ENCODE data around the gene MT3.

Gene MT3

GRCh38 chr16:56589141-56590039 lies at the start of gene MT3:
Gene MT3 (plus strand): TSS chr16:56589528. CDS start chr16:56589591, 63 bp downstream.
- DNase-seq: peak; percentile 19

GRCh38 chr16:56539656-56540055 lies 49.7 kb upstream of the MT3 start:
- no peak for DNase-seq

- no peak for DNase-seq
Measured at GRCh38 chr16:56542039-56542438, 47.3 kb upstream of the MT3 start.

GRCh38 chr16:56547120-56547948 lies 42.0 kb upstream of the MT3 start:
- DNase-seq: no peak

GRCh38 chr16:56547949-56548567 lies 41.3 kb upstream of the MT3 start:
- no peak for DNase-seq

- DNase-seq: no peak
Measured at GRCh38 chr16:56549161-56549560, 40.2 kb upstream of the MT3 start.

GRCh38 chr16:56549744-56550385 lies 39.5 kb upstream of the MT3 start:
- peak; percentile 28 for DNase-seq

- no peak for DNase-seq
Measured at GRCh38 chr16:56551796-56552738, 37.3 kb upstream of the MT3 start.

- DNase-seq: no peak
Measured at GRCh38 chr16:56554441-56554840, 34.9 kb upstream of the MT3 start.

- DNase-seq: no peak
Measured at GRCh38 chr16:56558024-56558747, 31.1 kb upstream of the MT3 start.

GRCh38 chr16:56559109-56559508 lies 30.2 kb upstream of the MT3 start:
- no peak for DNase-seq

GRCh38 chr16:56560447-56560846 lies 28.9 kb upstream of the MT3 start:
- DNase-seq: no peak

GRCh38 chr16:56561126-56561525 lies 28.2 kb upstream of the MT3 start:
- DNase-seq: no peak

- no peak for DNase-seq
Measured at GRCh38 chr16:56564793-56565477, 24.4 kb upstream of the MT3 start, which contains the start of gene MT4. Gene MT4 (plus strand): TSS chr16:56565073. CDS start chr16:56565129, 56 bp downstream.

GRCh38 chr16:56569971-56570370 lies 19.4 kb upstream of the MT3 start:
- DNase-seq: no peak

GRCh38 chr16:56571525-56571924 lies 17.8 kb upstream of the MT3 start:
- DNase-seq: no peak

GRCh38 chr16:56574625-56575024 lies 14.7 kb upstream of the MT3 start:
- no peak for DNase-seq

GRCh38 chr16:56576585-56577299 lies 12.6 kb upstream of the MT3 start:
- DNase-seq: peak; percentile 88

GRCh38 chr16:56577300-56577625 lies 12.1 kb upstream of the MT3 start:
- no peak for DNase-seq

Data from stimulated activated CD4-positive, alpha-beta T cell treated with anti-CD3 and anti-CD28 coated beads, Interleukin-1b, Interleukin-23, amount 100 ng/mL, for 48 hours (primary cell).